Dendritic cell treated with granulocyte-macrophage colony-stimulating factor and Interleukin-4, amounts not matched to agents 40 ng/mL and 50 ng/mL, for 4 days (primary cell): Measurements from ENCODE around the gene PLXDC2.

ENCODE experiments used
- H3K27ac Mint-ChIP-seq: one replicate; pipeline ENCODE4 v1.8.0; 2022; ENCODE audit warnings: mild to moderate bottlenecking, mixed read lengths
- H3K27me3 Mint-ChIP-seq: one replicate; pipeline ENCODE4 v1.8.0; 2022; ENCODE audit warnings: mild to moderate bottlenecking, mixed read lengths
- H3K36me3 Mint-ChIP-seq: one replicate; pipeline ENCODE4 v1.8.0; 2022; ENCODE audit warnings: low read depth, mixed read lengths
- H3K4me1 Mint-ChIP-seq: one replicate; pipeline ENCODE4 v1.8.0; 2022; ENCODE audit warnings: low read depth, mixed read lengths
- H3K4me3 Mint-ChIP-seq: one replicate; pipeline ENCODE4 v1.8.0; 2022; ENCODE audit warnings: mild to moderate bottlenecking, moderate library complexity, mixed read lengths
- H3K9me3 Mint-ChIP-seq: one replicate; pipeline ENCODE4 v1.8.0; 2022; ENCODE audit warnings: mixed read lengths
- intact Hi-C: fragments of 100-400 bp; cut with micrococcal nuclease; formaldehyde crosslinking; loops from one replicate; pipeline ENCODE4 v1.15.0; 2022

PLXDC2 gene

DNA sequence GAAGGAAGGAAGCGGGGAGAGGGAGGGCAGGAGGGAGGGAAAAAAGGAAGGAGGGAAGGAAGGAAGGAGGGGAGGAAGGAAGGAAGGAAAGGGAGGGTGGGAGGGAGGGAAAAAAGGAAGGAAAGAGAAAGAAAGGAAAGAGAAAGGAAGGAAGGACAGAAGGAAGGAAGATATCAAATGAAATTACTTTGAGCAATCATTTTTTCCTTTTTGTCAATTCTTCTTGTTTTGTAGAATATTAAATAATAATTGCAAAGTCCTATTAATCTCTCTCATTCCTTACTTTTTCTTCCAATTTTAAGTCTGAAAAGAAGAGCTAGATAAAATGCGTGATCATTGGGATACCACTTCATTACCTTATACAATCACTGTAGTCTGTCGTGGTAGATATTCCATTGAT, 117.5 kb downstream of the PLXDC2 start:
- Mint-ChIP-seq H3K4me1 (peaks cover 45% of the 10 kb centered on the region), H3K36me3 (peaks cover 25% of the 10 kb centered on the region), H3K27ac (no peak overlapping the region), H3K27me3 (no peaks in the 10 kb centered on the region), H3K9me3 (no peaks in the 10 kb centered on the region), H3K4me3 (no peak overlapping the region)
- intact Hi-C loops, result no loop called here

DNA sequence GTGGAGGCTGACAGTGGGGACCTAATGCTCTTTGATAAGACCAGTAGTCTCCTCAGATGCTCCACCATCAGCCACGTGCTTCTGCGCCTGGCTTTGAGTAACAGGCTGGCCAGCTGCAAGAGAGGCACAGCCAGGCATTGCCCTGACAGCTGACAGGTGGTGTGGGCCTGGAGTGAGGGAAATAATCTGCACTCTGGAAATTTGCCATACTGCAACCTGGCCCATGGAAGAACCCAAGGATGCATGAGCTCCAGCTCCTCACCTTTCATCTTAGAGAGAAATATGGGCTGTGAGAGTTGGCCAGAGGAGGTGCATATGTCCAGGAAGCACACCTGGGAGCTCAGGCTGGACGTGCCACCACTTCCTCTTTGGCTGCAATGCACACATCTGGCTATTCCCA, 118.9 kb downstream of the PLXDC2 start:
- H3K36me3 Mint-ChIP-seq, result peaks cover 25% of the 10 kb centered on the region
- no peaks in the 10 kb centered on the region for H3K9me3 Mint-ChIP-seq
- H3K27me3 Mint-ChIP-seq, result no peaks in the 10 kb centered on the region
- no peak overlapping the region for H3K4me3 Mint-ChIP-seq
- intact Hi-C loops, result no loop called here
- H3K27ac Mint-ChIP-seq, result no peak overlapping the region
- peaks cover 47% of the 10 kb centered on the region for H3K4me1 Mint-ChIP-seq

DNA sequence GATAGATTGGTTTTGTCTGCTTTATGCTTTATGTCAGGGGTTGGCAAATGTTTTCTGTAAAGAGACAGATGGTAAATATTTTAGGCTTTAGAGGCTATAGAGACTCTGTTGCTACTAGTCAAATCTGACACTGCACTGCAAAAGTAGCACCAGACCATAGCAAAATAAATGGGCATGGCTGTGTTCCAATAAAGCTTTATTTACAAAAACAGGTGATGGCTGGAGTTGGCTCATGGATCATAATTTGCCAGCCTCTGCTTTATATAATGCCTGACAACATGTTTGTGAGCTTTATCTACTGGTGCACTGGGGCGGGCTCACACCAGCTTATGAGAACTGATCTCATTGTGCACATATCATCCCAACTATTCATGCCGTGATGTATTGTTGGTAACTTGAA, 120.1 kb downstream of the PLXDC2 start:
- Mint-ChIP-seq H3K27me3 (no peaks in the 10 kb centered on the region), H3K9me3 (no peaks in the 10 kb centered on the region), H3K36me3 (peaks cover 29% of the 10 kb centered on the region), H3K27ac (no peak overlapping the region), H3K4me3 (no peak overlapping the region), H3K4me1 (peaks cover 40% of the 10 kb centered on the region)
- intact Hi-C loops, result no loop called here

DNA sequence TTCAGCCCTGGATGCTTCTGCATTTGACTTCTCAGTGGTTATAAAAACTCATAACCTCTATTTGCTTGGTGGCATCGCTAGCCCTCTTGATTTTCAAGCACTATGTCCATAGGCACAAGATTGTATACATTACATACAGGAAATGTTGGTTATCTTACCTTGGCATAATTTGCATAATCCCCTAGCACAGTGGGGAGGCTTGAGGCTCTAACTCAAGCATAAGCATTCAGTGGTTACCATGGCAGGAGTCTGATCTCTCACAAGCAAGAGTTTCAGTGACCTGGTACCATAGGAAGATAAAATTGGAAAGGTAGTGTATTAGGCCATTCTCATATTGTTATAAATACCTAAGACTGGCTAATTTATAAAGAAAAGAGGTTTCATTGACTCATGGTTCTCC, 121.8 kb downstream of the PLXDC2 start:
- H3K4me3 Mint-ChIP-seq, result no peak overlapping the region
- H3K9me3 Mint-ChIP-seq, result no peaks in the 10 kb centered on the region
- intact Hi-C loops, result no loop called here

DNA sequence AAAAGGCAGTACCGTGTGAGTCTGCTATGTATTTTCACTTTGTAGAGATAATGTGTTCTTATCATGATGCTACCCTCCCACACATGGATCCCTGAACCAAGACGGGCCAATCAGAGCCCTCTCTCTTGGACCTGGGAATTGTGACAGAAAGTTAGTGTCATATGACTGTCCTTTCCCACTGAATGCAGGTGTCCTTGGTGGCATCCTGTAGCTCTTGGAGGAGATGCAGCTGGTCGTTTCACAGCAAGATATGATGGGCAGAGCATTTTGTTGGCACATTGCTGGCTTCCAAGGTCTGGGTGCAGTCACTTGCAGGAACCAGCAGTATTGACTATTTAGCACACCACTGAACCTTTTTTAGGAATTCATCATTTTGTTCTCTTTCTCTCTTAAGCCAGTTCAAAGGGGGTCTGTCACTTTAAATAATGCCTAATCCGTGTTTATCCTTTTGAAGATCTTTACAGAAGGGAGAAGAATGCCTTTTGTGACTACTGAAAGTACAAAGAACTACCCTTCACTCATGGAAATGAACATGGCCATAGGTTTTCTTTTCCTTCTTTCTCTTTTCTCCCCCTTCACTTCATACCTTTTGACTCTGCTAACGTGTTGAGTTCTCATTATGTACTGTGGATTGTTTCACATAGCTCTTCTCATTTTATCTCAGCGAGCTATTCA, 125.1 kb downstream of the PLXDC2 start:
- Mint-ChIP-seq H3K27me3 (no peaks in the 10 kb centered on the region), H3K9me3 (peaks cover 9% of the 10 kb centered on the region), H3K4me1 (peaks cover 31% of the 10 kb centered on the region), H3K36me3 (peaks cover 26% of the 10 kb centered on the region), H3K4me3 (no peak overlapping the region), H3K27ac (no peak overlapping the region)
- intact Hi-C loops, result no loop called here

More for the DNA sequence above, 121.8 kb downstream of the PLXDC2 start:
- Mint-ChIP-seq H3K27ac (no peak overlapping the region), H3K4me1 (peaks cover 24% of the 10 kb centered on the region), H3K27me3 (no peaks in the 10 kb centered on the region), H3K36me3 (peaks cover 25% of the 10 kb centered on the region)

DNA sequence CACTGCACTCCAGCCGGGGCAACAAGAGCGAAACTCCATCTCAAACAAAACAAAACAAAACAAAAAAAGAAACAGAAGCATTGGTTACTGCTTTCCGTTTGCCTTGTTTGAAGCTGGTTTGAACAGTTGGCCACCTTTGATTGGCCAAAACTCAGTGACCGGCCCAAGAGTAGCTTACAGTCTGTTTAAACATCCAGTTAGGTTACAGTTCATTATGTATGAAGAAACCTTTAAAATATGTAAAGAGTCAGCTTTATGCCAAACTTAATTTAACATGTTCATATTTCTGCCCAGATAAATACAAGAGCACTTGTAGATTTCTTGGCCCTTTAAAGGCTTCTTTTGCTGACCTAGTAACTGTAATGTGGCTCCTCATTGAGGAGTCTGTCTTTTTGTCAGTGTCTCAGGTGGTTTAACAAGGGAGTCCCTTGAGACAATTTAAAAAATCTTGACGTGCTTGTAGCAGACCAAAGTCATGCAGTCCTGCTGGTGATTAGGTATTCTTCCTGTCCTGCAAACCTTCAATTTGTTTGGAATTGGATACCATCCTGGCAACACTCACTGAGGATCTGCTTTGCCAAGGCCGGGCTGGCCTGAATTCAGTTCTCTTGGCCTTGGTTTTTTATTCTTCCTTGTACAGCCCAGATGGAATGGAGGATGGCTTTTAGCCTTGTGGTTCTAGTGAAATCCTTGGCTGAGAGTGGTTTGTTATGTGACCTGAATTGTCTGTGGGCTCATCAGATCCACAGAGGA, 128.9 kb downstream of the PLXDC2 start:
- Mint-ChIP-seq H3K36me3 (peaks cover 18% of the 10 kb centered on the region), H3K27me3 (no peaks in the 10 kb centered on the region), H3K4me3 (no peak overlapping the region), H3K27ac (no peak overlapping the region), H3K4me1 (peaks cover 34% of the 10 kb centered on the region), H3K9me3 (peaks cover 9% of the 10 kb centered on the region)
- intact Hi-C loops, result no loop called here

DNA sequence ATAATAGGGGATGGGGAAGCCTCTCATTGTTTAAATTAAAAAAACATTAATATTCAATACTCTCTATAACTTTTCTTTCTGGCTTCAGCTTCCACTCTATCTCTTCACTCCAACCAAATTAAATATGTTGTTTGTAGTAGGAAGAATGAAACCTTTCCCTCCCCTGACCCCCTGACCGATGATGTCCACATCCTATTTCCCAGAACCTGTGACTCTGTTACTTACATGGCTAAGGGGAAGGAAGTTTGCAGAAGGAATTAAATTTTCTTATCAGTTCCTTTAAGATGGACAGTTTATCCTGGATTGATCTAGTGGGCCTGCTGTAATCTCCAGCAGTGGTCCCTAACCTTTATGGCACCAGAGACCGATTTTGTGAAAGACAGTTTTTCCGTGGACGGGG, 130.0 kb downstream of the PLXDC2 start:
- Mint-ChIP-seq H3K4me1 (peaks cover 46% of the 10 kb centered on the region), H3K4me3 (no peak overlapping the region), H3K27me3 (no peaks in the 10 kb centered on the region), H3K27ac (no peak overlapping the region), H3K36me3 (peaks cover 15% of the 10 kb centered on the region), H3K9me3 (peaks cover 9% of the 10 kb centered on the region)
- intact Hi-C loops, result no loop called here

DNA sequence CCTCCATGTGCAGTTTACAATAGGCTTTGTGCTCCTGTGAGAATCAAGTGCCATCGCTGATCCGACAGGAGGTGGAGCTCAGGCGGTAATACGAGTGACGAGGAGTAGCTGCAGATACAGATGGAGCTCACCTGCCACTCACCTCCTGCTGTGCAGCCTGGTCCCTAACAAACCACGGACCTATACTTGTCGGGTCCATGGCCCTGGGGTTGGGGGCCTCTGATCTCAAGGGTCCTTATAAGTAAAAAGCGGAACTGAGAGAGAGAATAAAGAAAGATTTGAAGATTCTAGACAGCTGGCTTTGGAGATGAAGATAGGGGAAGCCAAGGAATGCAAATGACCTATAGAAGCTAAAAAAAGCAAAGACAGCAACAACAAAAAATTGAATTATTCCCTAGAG, 130.6 kb downstream of the PLXDC2 start:
- Mint-ChIP-seq H3K4me3 (no peak overlapping the region), H3K36me3 (peaks cover 9% of the 10 kb centered on the region), H3K4me1 (peaks cover 51% of the 10 kb centered on the region), H3K9me3 (peaks cover 9% of the 10 kb centered on the region), H3K27ac (no peak overlapping the region), H3K27me3 (no peaks in the 10 kb centered on the region)
- intact Hi-C loops, result no loop called here

DNA sequence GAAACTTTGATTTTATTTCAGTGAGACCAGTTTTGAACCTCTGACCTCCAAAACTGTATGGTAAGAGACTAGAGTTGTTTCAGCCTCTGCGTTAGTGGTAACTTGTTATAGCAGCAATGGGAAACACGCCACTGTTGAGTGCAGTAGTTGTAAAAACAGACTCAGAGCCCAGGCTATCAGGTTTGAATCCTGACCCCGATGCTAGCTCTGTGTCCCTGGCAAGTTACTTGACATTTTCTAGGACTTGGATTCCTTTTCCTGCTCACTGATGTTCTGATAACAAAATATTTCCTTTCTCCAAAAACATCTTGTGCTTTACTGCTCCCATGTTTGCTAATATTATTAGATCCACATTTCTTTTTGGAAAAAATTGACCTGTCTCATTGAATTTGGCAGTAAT, 131.0 kb downstream of the PLXDC2 start:
- H3K27me3 Mint-ChIP-seq, result no peaks in the 10 kb centered on the region
- no peak overlapping the region for H3K4me3 Mint-ChIP-seq
- H3K4me1 Mint-ChIP-seq, result peaks cover 55% of the 10 kb centered on the region
- H3K27ac Mint-ChIP-seq, result no peak overlapping the region
- intact Hi-C loops, result no loop called here
- peaks cover 9% of the 10 kb centered on the region for H3K9me3 Mint-ChIP-seq
- H3K36me3 Mint-ChIP-seq, result peaks cover 7% of the 10 kb centered on the region

DNA sequence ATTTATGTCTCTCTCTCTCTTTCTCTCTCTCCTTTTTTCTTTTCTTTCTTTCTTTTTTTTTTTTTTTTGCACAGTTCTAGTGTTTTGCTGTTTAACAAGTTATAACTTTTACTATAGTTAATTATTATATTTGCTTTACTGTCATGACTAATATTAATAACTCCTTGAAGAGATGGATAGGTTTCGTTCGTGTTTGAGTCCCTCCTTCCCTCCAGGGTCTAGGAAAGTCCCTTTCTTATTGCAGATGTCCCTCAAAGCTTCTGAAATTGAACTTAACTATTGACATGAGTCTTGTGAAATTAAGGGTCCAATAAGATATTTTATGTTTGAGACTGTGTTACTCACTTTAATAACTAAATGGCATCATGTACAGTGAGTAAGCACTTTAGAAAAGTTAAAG, 131.4 kb downstream of the PLXDC2 start:
- peaks cover 7% of the 10 kb centered on the region for H3K36me3 Mint-ChIP-seq
- peaks cover 60% of the 10 kb centered on the region for H3K4me1 Mint-ChIP-seq
- H3K27ac Mint-ChIP-seq, result no peak overlapping the region
- no peak overlapping the region for H3K4me3 Mint-ChIP-seq
- intact Hi-C loops, result no loop called here
- no peaks in the 10 kb centered on the region for H3K27me3 Mint-ChIP-seq
- H3K9me3 Mint-ChIP-seq, result peaks cover 9% of the 10 kb centered on the region

DNA sequence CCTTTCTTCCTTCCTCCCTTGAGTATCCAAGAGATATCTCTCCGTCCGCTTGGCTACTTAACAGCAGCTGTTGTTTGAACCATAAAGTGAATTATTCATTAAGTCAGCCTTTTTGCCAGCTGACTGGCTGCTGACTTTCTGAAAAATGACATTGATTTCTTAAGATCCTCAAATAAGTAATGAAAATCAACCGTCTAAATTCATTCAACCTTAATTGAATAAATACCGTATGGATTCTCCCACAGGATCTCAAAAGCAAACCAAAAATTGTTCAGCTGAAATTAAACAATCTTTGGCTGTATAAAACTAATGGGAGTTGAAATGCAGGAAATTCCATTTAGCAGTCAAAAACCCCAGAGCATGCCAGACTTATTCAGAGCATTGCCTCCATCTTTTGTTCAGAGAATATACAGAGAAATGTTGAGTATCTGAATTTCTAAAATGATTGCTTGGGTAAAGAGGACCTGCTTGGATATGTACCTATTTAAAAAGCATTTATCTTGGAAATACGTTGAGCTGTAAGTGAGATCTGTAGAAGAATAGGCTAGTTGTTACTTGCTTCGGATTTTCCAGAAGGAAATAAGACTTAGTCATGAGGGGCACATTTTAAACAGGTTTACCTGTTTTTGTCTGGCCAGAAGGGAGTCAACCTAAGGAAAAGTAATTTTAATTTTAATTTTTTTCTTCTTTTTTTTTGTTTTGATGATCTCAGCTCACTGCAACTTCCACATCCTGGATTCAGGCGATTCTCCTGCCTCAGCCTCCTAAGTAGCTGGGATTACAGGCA, 136.2 kb downstream of the PLXDC2 start:
- Mint-ChIP-seq H3K9me3 (no peaks in the 10 kb centered on the region), H3K36me3 (peaks cover 12% of the 10 kb centered on the region), H3K27ac (no peak overlapping the region), H3K4me3 (no peak overlapping the region), H3K27me3 (no peaks in the 10 kb centered on the region), H3K4me1 (peaks cover 55% of the 10 kb centered on the region)
- intact Hi-C loops, result no loop called here

DNA sequence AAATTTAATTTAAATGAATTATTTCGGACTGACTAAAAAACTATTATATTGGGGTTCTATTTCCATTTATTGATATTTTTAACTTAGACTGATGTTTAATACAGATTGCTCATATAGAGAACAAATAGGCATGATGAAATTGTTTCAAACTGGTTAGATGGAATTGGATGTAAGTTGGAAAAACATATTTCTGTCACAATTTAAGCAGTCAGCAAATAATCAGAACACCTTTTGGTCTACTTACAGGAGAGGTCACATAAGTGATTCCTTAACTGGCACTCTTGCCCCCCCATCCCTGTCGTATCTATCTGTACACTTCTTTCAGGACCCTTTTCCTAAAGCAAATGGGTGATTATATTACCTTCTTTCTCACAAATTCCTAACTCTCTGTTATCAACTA, 138.4 kb downstream of the PLXDC2 start:
- no peak overlapping the region for H3K4me3 Mint-ChIP-seq
- H3K4me1 Mint-ChIP-seq, result peaks cover 51% of the 10 kb centered on the region
- H3K27ac Mint-ChIP-seq, result no peak overlapping the region
- no peaks in the 10 kb centered on the region for H3K9me3 Mint-ChIP-seq
- intact Hi-C loops, result no loop called here
- H3K27me3 Mint-ChIP-seq, result no peaks in the 10 kb centered on the region
- H3K36me3 Mint-ChIP-seq, result peaks cover 12% of the 10 kb centered on the region

DNA sequence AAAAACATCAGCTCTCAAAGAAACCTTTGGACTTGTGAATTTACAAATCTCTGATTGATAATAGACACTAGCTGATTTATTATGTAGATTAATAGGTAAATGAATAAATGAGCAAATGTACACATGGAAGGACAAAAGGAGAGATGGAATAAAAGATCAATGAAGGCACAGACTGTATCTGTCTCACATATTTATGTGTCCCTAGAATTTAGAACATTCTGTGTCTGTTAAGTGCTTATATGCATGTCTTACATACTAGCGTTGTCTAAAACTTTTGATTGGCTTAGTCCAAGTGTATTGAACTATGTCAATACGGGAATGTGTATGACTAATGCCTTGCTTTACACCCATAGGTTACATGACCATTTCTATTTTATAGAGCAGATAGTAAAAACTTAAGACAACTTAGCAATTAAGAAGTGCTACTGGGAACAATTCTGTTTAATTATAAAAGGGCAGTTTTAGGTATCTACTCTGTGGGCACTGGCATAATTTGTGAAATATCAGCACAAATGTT, 140.3 kb downstream of the PLXDC2 start:
- H3K9me3 Mint-ChIP-seq, result no peaks in the 10 kb centered on the region
- no peaks in the 10 kb centered on the region for H3K27me3 Mint-ChIP-seq
- peaks cover 54% of the 10 kb centered on the region for H3K4me1 Mint-ChIP-seq
- no peak overlapping the region for H3K27ac Mint-ChIP-seq
- intact Hi-C loops, result no loop called here
- peaks cover 12% of the 10 kb centered on the region for H3K36me3 Mint-ChIP-seq
- no peak overlapping the region for H3K4me3 Mint-ChIP-seq

DNA sequence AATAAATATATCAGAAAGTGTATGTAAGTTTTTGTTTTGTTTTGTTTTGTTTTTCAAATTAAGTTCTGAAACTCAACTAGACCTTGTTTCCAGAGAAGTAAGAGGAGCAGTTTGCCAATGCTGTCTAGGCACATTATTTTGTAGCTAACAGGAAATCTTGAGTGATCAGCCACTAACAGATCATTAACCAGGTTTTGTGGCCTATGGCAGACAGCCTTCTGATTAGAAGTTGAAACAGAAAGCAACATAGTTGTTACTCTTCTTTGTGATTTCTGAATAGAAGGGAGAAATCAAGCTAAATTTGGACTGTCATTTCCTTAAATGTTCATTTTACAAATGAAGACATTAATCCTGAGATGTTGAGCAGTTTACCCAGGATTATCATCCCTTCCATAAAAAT, 142.6 kb downstream of the PLXDC2 start:
- Mint-ChIP-seq H3K36me3 (peaks cover 18% of the 10 kb centered on the region), H3K9me3 (no peaks in the 10 kb centered on the region), H3K4me1 (peaks cover 34% of the 10 kb centered on the region), H3K27me3 (no peaks in the 10 kb centered on the region), H3K27ac (no peak overlapping the region), H3K4me3 (no peak overlapping the region)
- intact Hi-C loops, result no loop called here
